ENCODE results near the gene ZRANB3. TPM values are rescaled to one million over a fixed set of nuclear protein-coding genes. Genes with fewer than 3 reads are reported as not detected.

The ZRANB3 gene
- total RNA-seq, 1 experiment from 2014 or later = 12.0 TPM

DNA sequence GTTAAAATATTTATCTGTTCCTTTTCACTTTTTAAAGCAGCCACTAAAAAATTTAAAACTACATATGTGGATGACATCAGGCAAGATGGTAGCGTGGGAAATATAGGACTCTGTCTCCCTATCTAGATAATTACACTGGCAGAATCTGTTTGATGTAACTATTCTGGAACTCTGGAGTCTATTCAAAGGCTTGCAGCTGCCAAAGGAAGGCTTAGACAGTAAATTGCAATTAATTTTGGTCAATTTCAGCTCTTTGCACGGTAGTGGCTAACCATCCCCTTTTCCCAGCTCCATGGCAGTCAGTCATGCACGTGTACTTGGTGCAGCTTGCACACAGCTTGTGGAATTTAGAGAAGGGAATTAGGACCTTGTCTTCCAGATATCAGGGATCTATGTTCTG is 343.7 kb downstream of the ZRANB3 start:
- H3K9ac ChIP-seq (ENCODE audit: low read length) = no peak overlapping the region
- no TSS peak for BruUV-seq (replicated peaks)
- H3K9me3 ChIP-seq (ENCODE audit: control insufficient read depth in 1 of 2, insufficient read depth in 1 of 2, low read depth in 1 of 2, low read length in 2 of 2) = no peaks in the 10 kb centered on the region
- H3K4me3 ChIP-seq (replicated peaks in 1 of 2; ENCODE audit: low read depth in 1 of 2, low read length in 2 of 2) = no peak overlapping the region
- no peaks in the 10 kb centered on the region for H4K20me1 ChIP-seq (ENCODE audit: insufficient read depth)
- CTCF ChIA-PET = interaction anchor here (0.7 kb wide), 1 partner anchor 183 kb away, joined by 3 read pairs; no protein-coding TSS in a partner anchor
- POLR2A ChIA-PET = no interaction called here
- H3K27me3 ChIP-seq (ENCODE audit: insufficient read depth, low read length) = no peaks in the 10 kb centered on the region
- H2AFZ ChIP-seq (ENCODE audit: low read depth, low read length, poor library complexity, severe bottlenecking) = no peak overlapping the region
- no peak for DNase-seq (ENCODE audit: low read depth, low spot score)
- no peaks in the 10 kb centered on the region for H3K9me2 ChIP-seq (ENCODE audit: insufficient read depth)
- TF ChIP-seq POLR2AphosphoS5 (IDR thresholded peaks at IDR 0.05; ENCODE audit: low read depth, low read length) = no peak
- TF ChIP-seq SIN3A (IDR thresholded peaks at IDR 0.05; ENCODE audit: low read depth) = no peak
- no peak for TF ChIP-seq ZNF274 (IDR thresholded peaks at IDR 0.05; ENCODE audit: low read depth, low read length)
- no peak for TF ChIP-seq EGR1 (IDR thresholded peaks at IDR 0.05; ENCODE audit: low read depth)
- TF ChIP-seq CTCF (IDR thresholded peaks at IDR 0.05 in 2 of 3, conservative IDR thresholded peaks at IDR 0.05 in 1 of 3; ENCODE audit: borderline replicate concordance in 1 of 3, insufficient read depth in 1 of 3, low read depth in 2 of 3, low read length in 2 of 3) = no peak
- TF ChIP-seq JUND (IDR thresholded peaks at IDR 0.05) = no peak
- TF ChIP-seq CEBPB (IDR thresholded peaks at IDR 0.05; ENCODE audit: low read depth) = no peak
- TF ChIP-seq TCF7L2 (IDR thresholded peaks at IDR 0.05; ENCODE audit: borderline replicate concordance, extremely low read depth, insufficient read depth, insufficient read length) = no peak
- TF ChIP-seq RAD21 (IDR thresholded peaks at IDR 0.05; ENCODE audit: low read depth) = no peak
- TF ChIP-seq ELF1 (IDR thresholded peaks at IDR 0.05; ENCODE audit: borderline replicate concordance, low read depth) = no peak
- no peak for TF ChIP-seq POLR2A (IDR thresholded peaks at IDR 0.05; ENCODE audit: borderline replicate concordance, extremely low read depth, insufficient read depth, insufficient read length)
- no peak for TF ChIP-seq REST (IDR thresholded peaks at IDR 0.05; ENCODE audit: low read depth)
- TF ChIP-seq CBX3 (IDR thresholded peaks at IDR 0.05; ENCODE audit: low read depth) = no peak
- no peak for TF ChIP-seq ZFX (IDR thresholded peaks at IDR 0.05)
- TF ChIP-seq EZH2phosphoT487 (IDR thresholded peaks at IDR 0.05; ENCODE audit: borderline replicate concordance) = no peak
- TF ChIP-seq, protein P1, sequence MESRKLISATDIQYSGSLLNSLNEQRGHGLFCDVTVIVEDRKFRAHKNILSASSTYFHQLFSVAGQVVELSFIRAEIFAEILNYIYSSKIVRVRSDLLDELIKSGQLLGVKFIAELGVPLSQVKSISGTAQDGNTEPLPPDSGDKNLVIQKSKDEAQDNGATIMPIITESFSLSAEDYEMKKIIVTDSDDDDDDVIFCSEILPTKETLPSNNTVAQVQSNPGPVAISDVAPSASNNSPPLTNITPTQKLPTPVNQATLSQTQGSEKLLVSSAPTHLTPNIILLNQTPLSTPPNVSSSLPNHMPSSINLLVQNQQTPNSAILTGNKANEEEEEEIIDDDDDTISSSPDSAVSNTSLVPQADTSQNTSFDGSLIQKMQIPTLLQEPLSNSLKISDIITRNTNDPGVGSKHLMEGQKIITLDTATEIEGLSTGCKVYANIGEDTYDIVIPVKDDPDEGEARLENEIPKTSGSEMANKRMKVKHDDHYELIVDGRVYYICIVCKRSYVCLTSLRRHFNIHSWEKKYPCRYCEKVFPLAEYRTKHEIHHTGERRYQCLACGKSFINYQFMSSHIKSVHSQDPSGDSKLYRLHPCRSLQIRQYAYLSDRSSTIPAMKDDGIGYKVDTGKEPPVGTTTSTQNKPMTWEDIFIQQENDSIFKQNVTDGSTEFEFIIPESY (IDR thresholded peaks at IDR 0.05; ENCODE audit: extremely low read depth, insufficient replicate concordance, low read length) = no peak
- no peak for TF ChIP-seq FOSL1 (IDR thresholded peaks at IDR 0.05; ENCODE audit: low read depth)
- no peak overlapping the region for H3K27ac ChIP-seq (ENCODE audit: low read depth, low read length)
- H3K4me2 ChIP-seq (ENCODE audit: low read length) = no peak overlapping the region
- ATAC-seq = no peak
- no peaks in the 10 kb centered on the region for H3K36me3 ChIP-seq (ENCODE audit: control insufficient read depth in 1 of 2, insufficient read depth in 2 of 2, low read length in 2 of 2)
- H3K79me2 ChIP-seq (ENCODE audit: insufficient read depth, low read length) = no peaks in the 10 kb centered on the region
- intact Hi-C loops (cut with micrococcal nuclease) = no loop called here
- H3K4me1 ChIP-seq (ENCODE audit: control insufficient read depth in 1 of 2, insufficient read depth in 2 of 2, low read length in 2 of 2) = no peaks in the 10 kb centered on the region
- RAD21 ChIA-PET (ENCODE audit: low non-redundant PET in 1 of 2, low total read pairs in 2 of 2, uncharacterized antibody in 2 of 2, unreplicated experiment in 2 of 2) = no interaction called here

Data from HCT116 (cell line).